Spinal cord (tissue), 10 donors: ENCODE results near the gene PEAK1. TPM values are rescaled to one million over a fixed set of nuclear protein-coding genes. Genes with fewer than 3 reads are reported as not detected.

Experiments used
- DNase-seq, 6 donors: peaks; one replicate each; pipeline versions ENCODE4 v3.0.0 to v3.0.0-alpha.2; 2013 to 2015; ENCODE audit warnings: low spot score in 6 of 6, low read depth in 4 of 6
- H3K27ac ChIP-seq: one replicate; pipeline ENCODE4 v1.5.1; 2013; ENCODE audit warnings: low read depth, low read length, control low read depth
- H3K27me3 ChIP-seq: one replicate; pipeline ENCODE4 v1.6.1; 2013; ENCODE audit warnings: low read length; ENCODE audit not compliant: control insufficient read depth, insufficient read depth
- H3K36me3 ChIP-seq: one replicate; pipeline ENCODE4 v1.6.1; 2013; ENCODE audit warnings: low read length; ENCODE audit not compliant: control insufficient read depth, insufficient read depth
- H3K4me1 ChIP-seq: one replicate; pipeline ENCODE4 v1.6.1; 2013; ENCODE audit warnings: low read length; ENCODE audit not compliant: control insufficient read depth, insufficient read depth
- H3K4me3 ChIP-seq: one replicate; pipeline ENCODE4 v1.5.1; 2013; ENCODE audit warnings: low read depth, low read length, control low read depth
- H3K9me3 ChIP-seq: one replicate; pipeline ENCODE4 v1.6.1; 2013; ENCODE audit warnings: low read length; ENCODE audit not compliant: control insufficient read depth, insufficient read depth
- WGBS: methylation state at CpG from one replicate; pipeline ENCODE4 v1.1.5; 2013; ENCODE audit warnings: missing lambda C conversion rate; ENCODE audit not compliant: insufficient coverage; 5-methylcytosine and 5-hydroxymethylcytosine counted together
- polyA plus RNA-seq, 2 donors: library from polyadenylated mRNA; unstranded; fragments of 120-200 nt; gene quantifications; one replicate each; pipeline ENCODE4 v1.2.1, GENCODE V29; 2013; ENCODE audit not compliant: insufficient read length in 2 of 2
- total RNA-seq, 2 donors: library from RNA; depleted of rRNA in 1 of 2; stranded (reverse); fragments of 120-200 nt in 1 of 2; fragments of >200 nt in 1 of 2; gene quantifications; one replicate each; pipeline versions ENCODE4 v1.2.3 to v1.2.4, GENCODE V29; 2013 to 2014
- donor health status: healthy.

The PEAK1 gene
- total and polyA plus RNA-seq, 4 donors, result 28.2 to 60.0 (median 36.2) TPM

GRCh38 chr15:77060546-77060945 lies 359.4 kb downstream of the PEAK1 start:
- peak overlapping the region; percentile 59 for H3K27ac ChIP-seq
- DNase-seq, result peak in 2 of 6 donors; percentile 34 to 81
- H3K9me3 ChIP-seq, result no peaks in the 10 kb centered on the region
- peaks cover 5% of the 10 kb centered on the region for H3K4me1 ChIP-seq
- H3K4me3 ChIP-seq, result no peak overlapping the region
- no peaks in the 10 kb centered on the region for H3K36me3 ChIP-seq
- no peaks in the 10 kb centered on the region for H3K27me3 ChIP-seq

GRCh38 chr15:77059786-77060361 lies 360.0 kb downstream of the PEAK1 start:
- Histone ChIP-seq H3K4me1 (peaks cover 5% of the 10 kb centered on the region), H3K4me3 (no peak overlapping the region), H3K9me3 (no peaks in the 10 kb centered on the region), H3K36me3 (no peaks in the 10 kb centered on the region), H3K27me3 (no peaks in the 10 kb centered on the region), H3K27ac (peak overlapping the region; percentile 59)
- peak in 2 of 6 donors; percentile 70 to 76 for DNase-seq
- WGBS, result no CpG with 5 or more reads among the region's 2 CpGs

GRCh38 chr15:77058468-77058867 lies 361.4 kb downstream of the PEAK1 start:
- H3K4me3 ChIP-seq, result no peak overlapping the region
- 100% methylated on average over 1 of the region's 4 CpGs for WGBS
- peaks cover 5% of the 10 kb centered on the region for H3K4me1 ChIP-seq
- no peaks in the 10 kb centered on the region for H3K27me3 ChIP-seq
- H3K9me3 ChIP-seq, result no peaks in the 10 kb centered on the region
- H3K36me3 ChIP-seq, result no peaks in the 10 kb centered on the region
- DNase-seq, result no peak
- H3K27ac ChIP-seq, result no peak overlapping the region

GRCh38 chr15:77057685-77058084 lies 362.2 kb downstream of the PEAK1 start:
- H3K4me1 ChIP-seq, result peaks cover 5% of the 10 kb centered on the region

GRCh38 chr15:77057072-77057471 lies 362.8 kb downstream of the PEAK1 start:
- no peaks in the 10 kb centered on the region for H3K27me3 ChIP-seq
- no peaks in the 10 kb centered on the region for H3K9me3 ChIP-seq
- WGBS, result no CpG with 5 or more reads among the region's 1 CpG
- peaks cover 3% of the 10 kb centered on the region for H3K36me3 ChIP-seq
- no peak overlapping the region for H3K4me3 ChIP-seq
- H3K27ac ChIP-seq, result no peak overlapping the region
- no peak for DNase-seq
- peaks cover 5% of the 10 kb centered on the region for H3K4me1 ChIP-seq

More at GRCh38 chr15:77057685-77058084, 362.2 kb downstream of the PEAK1 start:
- no peak overlapping the region for H3K27ac ChIP-seq
- DNase-seq, result no peak
- no peaks in the 10 kb centered on the region for H3K27me3 ChIP-seq
- no peaks in the 10 kb centered on the region for H3K36me3 ChIP-seq
- H3K9me3 ChIP-seq, result no peaks in the 10 kb centered on the region
- WGBS, result 91% methylated on average over 4 of the region's 4 CpGs
- no peak overlapping the region for H3K4me3 ChIP-seq

GRCh38 chr15:77053709-77054108 lies 366.2 kb downstream of the PEAK1 start:
- DNase-seq, result no peak
- no CpG with 5 or more reads among the region's 2 CpGs for whole genome bisulfite sequencing
- H3K36me3 ChIP-seq, result peaks cover 13% of the 10 kb centered on the region
- no peak overlapping the region for H3K27ac ChIP-seq
- no peak overlapping the region for H3K4me3 ChIP-seq
- H3K9me3 ChIP-seq, result no peaks in the 10 kb centered on the region
- no peaks in the 10 kb centered on the region for H3K27me3 ChIP-seq
- no peaks in the 10 kb centered on the region for H3K4me1 ChIP-seq

- no peak for DNase-seq
- no peaks in the 10 kb centered on the region for H3K9me3 ChIP-seq
- H3K27me3 ChIP-seq, result no peaks in the 10 kb centered on the region
- no peak overlapping the region for H3K4me3 ChIP-seq
- no peaks in the 10 kb centered on the region for H3K4me1 ChIP-seq
- peaks cover 13% of the 10 kb centered on the region for H3K36me3 ChIP-seq
- no peak overlapping the region for H3K27ac ChIP-seq
- WGBS, result 60% methylated on average over 1 of the region's 2 CpGs
Measured at GRCh38 chr15:77052556-77052955, 367.3 kb downstream of the PEAK1 start.

Other genes with a start within 250 kb of the PEAK1 start
- gene HMG20A, start 784 bp upstream of the PEAK1 start, total RNA-seq, result 10 to 100 TPM; 47.7 to 48.6 TPM
- 10 to 100 TPM; 39.6 to 49.7 TPM for gene HMG20A, start 784 bp upstream of the PEAK1 start, polyA plus RNA-seq
- gene LINGO1, start 212.8 kb upstream of the PEAK1 start, total RNA-seq, result 10 to 100 TPM; 13.7 to 34.0 TPM
- gene LINGO1, start 212.8 kb upstream of the PEAK1 start, polyA plus RNA-seq, result 100 to 1,000 TPM; 134 to 149 TPM